ENCODE results near the gene FAM81A. TPM values are rescaled to one million over a fixed set of nuclear protein-coding genes. Genes with fewer than 3 reads are reported as not detected.
"Not testable (repeated sequence)": the region's sequence is repeated elsewhere in the genome, so short reads cannot be mapped to it uniquely, and the experiment has no call there.

FAM81A gene
- total RNA-seq, 1 donor from 2014 or later = 0.92 TPM

DNA sequence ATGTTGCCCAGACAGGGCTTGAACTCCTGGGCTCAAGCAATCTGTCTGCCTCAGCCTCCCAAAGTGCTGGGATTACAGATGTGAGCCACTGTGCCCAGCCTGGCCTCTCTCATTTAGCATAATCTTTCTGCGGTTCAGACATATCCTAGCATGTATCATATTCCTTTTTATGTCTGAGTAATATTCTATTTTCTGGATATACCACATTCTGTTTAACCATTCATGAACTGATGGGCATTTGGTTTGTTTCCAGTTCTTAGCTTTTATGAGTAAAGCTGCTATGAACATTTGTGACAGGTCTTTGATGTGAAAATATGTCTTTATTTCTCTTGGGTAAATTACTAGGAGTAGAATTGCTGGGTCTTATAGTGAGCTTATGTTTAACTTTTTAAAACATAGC is 23.5 kb downstream of the FAM81A start:
- H3K4me1 Mint-ChIP-seq = peaks cover under 1% of the 10 kb centered on the region
- no peaks in the 10 kb centered on the region for H3K36me3 Mint-ChIP-seq
- DNase-seq (ENCODE audit: low spot score in 2 of 2, unreplicated experiment in 2 of 2) = no peak
- H3K27ac Mint-ChIP-seq = no peak overlapping the region
- peaks cover 34% of the 10 kb centered on the region for H3K9me3 Mint-ChIP-seq
- peaks cover 6% of the 10 kb centered on the region for H3K27me3 Mint-ChIP-seq (ENCODE audit: low read depth)
- TF ChIP-seq, protein P1, sequence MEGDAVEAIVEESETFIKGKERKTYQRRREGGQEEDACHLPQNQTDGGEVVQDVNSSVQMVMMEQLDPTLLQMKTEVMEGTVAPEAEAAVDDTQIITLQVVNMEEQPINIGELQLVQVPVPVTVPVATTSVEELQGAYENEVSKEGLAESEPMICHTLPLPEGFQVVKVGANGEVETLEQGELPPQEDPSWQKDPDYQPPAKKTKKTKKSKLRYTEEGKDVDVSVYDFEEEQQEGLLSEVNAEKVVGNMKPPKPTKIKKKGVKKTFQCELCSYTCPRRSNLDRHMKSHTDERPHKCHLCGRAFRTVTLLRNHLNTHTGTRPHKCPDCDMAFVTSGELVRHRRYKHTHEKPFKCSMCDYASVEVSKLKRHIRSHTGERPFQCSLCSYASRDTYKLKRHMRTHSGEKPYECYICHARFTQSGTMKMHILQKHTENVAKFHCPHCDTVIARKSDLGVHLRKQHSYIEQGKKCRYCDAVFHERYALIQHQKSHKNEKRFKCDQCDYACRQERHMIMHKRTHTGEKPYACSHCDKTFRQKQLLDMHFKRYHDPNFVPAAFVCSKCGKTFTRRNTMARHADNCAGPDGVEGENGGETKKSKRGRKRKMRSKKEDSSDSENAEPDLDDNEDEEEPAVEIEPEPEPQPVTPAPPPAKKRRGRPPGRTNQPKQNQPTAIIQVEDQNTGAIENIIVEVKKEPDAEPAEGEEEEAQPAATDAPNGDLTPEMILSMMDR (IDR thresholded peaks at IDR 0.05; ENCODE audit: unreplicated experiment) = no peak
- no peak overlapping the region for H3K4me3 Mint-ChIP-seq

DNA sequence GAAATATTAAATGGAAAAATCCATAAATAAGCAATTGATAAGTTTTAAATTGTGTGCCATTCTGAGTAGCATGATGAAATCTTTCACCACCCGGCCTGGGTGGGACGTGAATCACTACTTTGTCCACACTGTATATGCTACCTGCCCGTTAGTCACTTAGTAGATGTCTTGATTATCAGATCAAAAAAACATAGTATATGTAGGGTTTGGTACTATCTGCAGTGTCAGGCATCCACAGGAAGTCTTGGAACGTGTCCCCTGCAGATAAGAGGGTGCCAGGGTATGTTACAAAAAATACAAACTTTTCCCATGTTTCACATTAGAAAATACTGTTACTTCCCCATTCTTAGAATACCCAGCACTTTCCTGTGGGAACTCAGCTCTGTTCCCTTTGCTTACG is 35.2 kb downstream of the FAM81A start:
- peaks cover 9% of the 10 kb centered on the region for H3K9me3 Mint-ChIP-seq
- H3K36me3 Mint-ChIP-seq = no peaks in the 10 kb centered on the region
- no peak overlapping the region for H3K4me3 Mint-ChIP-seq
- DNase-seq (ENCODE audit: low spot score in 2 of 2, unreplicated experiment in 2 of 2) = no peak
- H3K27me3 Mint-ChIP-seq (ENCODE audit: low read depth) = peaks cover 27% of the 10 kb centered on the region
- no peak overlapping the region for H3K27ac Mint-ChIP-seq
- H3K4me1 Mint-ChIP-seq = no peaks in the 10 kb centered on the region
- TF ChIP-seq, protein P1 (IDR thresholded peaks at IDR 0.05; ENCODE audit: unreplicated experiment) = no peak

DNA sequence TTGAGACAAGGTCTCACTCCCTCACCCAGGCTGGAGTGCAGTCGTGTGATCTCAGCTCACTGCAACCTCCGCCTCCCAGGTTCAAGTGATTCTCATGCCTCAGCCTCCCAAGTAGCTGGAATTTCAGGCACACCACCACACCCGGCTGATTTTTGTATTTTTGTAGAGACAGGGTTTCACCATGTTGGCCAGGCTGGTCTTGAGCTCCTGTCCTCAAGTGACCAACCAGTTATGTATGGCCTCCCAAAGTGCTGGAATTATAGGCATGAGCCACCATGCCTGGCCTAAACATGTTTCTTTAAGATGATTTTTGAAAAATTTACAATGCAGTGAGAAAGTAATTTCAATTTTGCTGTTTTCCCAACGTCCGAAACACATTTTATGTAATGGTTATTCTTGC is 37.2 kb downstream of the FAM81A start:
- not testable (repeated sequence) for H3K27ac Mint-ChIP-seq; H3K4me1 Mint-ChIP-seq; H3K4me3 Mint-ChIP-seq; DNase-seq (ENCODE audit: low spot score in 2 of 2, unreplicated experiment in 2 of 2); H3K9me3 Mint-ChIP-seq; H3K36me3 Mint-ChIP-seq
- H3K27me3 Mint-ChIP-seq (ENCODE audit: low read depth) = peaks cover 14% of the 10 kb centered on the region

DNA sequence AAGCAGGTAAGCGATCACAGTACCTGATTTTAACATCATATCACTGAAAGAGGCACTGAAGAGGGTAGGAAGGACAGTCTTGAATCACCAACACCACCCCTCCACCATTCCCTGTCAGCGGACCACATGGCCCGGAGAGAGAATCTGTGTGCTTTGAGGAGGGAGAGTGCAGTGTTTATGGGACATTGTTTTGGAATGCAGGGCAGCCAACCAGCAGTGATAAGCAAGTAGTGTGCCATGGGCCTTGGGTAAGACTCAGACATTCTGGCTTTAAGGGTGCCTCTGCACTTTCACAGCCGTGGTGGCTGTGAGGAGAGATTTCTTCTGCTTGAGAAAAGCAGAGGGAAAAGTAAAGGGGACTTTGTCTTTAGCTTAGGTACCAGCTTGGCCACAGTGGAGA is 46.4 kb downstream of the FAM81A start:
- TF ChIP-seq, protein P1 (IDR thresholded peaks at IDR 0.05; ENCODE audit: unreplicated experiment) = no peak
- Mint-ChIP-seq H3K27me3 (ENCODE audit: low read depth) (peaks cover 4% of the 10 kb centered on the region), H3K36me3 (peaks cover under 1% of the 10 kb centered on the region), H3K4me3 (no peak overlapping the region), H3K4me1 (peaks cover 4% of the 10 kb centered on the region), H3K27ac (no peak overlapping the region), H3K9me3 (peaks cover 16% of the 10 kb centered on the region)
- DNase-seq (ENCODE audit: low spot score in 2 of 2, unreplicated experiment in 2 of 2) = no peak

DNA sequence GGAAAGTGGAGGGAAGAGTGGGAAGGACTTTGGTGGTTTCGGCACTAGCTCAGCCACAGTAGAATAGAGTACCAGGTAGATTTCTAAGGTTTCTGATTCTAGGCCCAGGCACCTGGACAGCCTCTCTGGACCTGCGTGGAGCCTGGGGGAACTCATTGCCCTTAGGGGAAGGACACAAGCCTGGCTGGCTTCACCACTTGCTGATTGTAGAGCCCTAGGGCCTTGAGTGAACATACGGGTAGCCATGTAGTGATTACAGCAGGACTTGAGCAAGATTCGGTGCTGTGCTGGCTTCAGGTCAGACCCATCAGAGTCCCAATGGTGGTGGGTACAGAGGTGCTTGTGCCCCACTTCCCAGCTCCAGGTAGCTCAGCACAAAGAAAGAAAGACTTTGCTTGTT is 47.0 kb downstream of the FAM81A start:
- DNase-seq (ENCODE audit: low spot score in 2 of 2, unreplicated experiment in 2 of 2) = no peak
- TF ChIP-seq, protein P1 (IDR thresholded peaks at IDR 0.05; ENCODE audit: unreplicated experiment) = no peak
- Mint-ChIP-seq H3K36me3 (peaks cover 2% of the 10 kb centered on the region), H3K27ac (no peak overlapping the region), H3K4me1 (no peaks in the 10 kb centered on the region), H3K27me3 (ENCODE audit: low read depth) (peaks cover 2% of the 10 kb centered on the region), H3K9me3 (peaks cover 19% of the 10 kb centered on the region), H3K4me3 (no peak overlapping the region)

DNA sequence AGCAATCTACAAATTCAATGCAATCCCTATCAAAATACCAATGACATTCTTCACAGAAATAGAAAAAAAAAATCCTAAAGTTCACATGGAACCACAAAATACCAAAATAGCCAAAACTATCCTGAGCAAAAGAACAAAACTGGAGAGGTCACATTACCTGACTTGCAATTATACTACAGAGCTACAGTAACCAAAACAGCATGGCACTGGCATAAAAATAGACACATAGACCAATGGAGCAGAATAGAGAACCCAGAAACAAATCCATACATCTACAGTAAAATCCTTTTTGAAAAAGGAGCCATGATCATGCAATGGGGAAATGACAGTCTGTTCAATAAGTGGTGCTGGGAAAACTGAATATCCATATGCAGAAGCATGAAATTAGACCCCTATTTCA is 51.5 kb downstream of the FAM81A start:
- not testable (repeated sequence) for DNase-seq (ENCODE audit: low spot score in 2 of 2, unreplicated experiment in 2 of 2); H3K4me1 Mint-ChIP-seq; H3K36me3 Mint-ChIP-seq; H3K4me3 Mint-ChIP-seq; H3K27ac Mint-ChIP-seq
- Mint-ChIP-seq H3K27me3 (ENCODE audit: low read depth) (peaks cover 10% of the 10 kb centered on the region), H3K9me3 (peaks cover 19% of the 10 kb centered on the region)

DNA sequence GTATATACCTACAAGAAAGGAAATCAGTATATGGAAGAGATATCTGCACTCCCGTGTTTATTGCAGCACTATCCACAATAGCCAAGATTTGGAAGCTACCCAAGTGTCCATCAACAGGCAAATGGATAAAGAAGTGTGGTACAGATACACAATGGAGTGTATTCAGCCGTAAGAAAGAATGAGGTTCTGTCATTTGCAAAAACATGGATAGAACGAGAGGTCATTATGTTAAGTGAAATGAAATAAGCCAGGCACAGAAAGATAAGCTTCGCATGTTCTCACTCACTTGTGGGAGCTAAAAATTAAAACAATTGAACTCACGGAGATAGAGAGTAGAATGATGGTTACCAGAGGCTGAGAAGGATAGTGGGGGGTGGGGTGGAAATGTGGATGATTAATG is 53.1 kb downstream of the FAM81A start:
- Mint-ChIP-seq H3K27ac (no peak overlapping the region), H3K27me3 (ENCODE audit: low read depth) (peaks cover 10% of the 10 kb centered on the region), H3K9me3 (peaks cover 14% of the 10 kb centered on the region), H3K4me1 (peaks cover 2% of the 10 kb centered on the region), H3K36me3 (peaks cover 2% of the 10 kb centered on the region), H3K4me3 (no peak overlapping the region)
- no peak for DNase-seq (ENCODE audit: low spot score in 2 of 2, unreplicated experiment in 2 of 2)
- TF ChIP-seq, protein P1 (IDR thresholded peaks at IDR 0.05; ENCODE audit: unreplicated experiment) = no peak
